HUES48 (cell line): ENCODE results near the gene HEXD.

Experiments used
- H3K27ac ChIP-seq: one replicate; pipeline ENCODE4 v1.7.0; 2013; ENCODE audit warnings: low read depth, low read length, inconsistent platforms
- H3K27me3 ChIP-seq: 2 replicates; pipeline ENCODE4 v1.6.1; 2013; ENCODE audit warnings: mild to moderate bottlenecking, low read length; ENCODE audit not compliant: control insufficient read depth, insufficient read depth
- H3K36me3 ChIP-seq: 2 replicates; pipeline ENCODE4 v1.6.1; 2013; ENCODE audit warnings: low read length; ENCODE audit not compliant: control insufficient read depth, insufficient read depth
- H3K4me1 ChIP-seq: 2 replicates; pipeline ENCODE4 v1.6.1; 2013; ENCODE audit warnings: mild to moderate bottlenecking, low read length; ENCODE audit not compliant: control insufficient read depth, insufficient read depth
- H3K4me3 ChIP-seq: 2 replicates; pipeline ENCODE4 v1.5.1; 2013; ENCODE audit warnings: mild to moderate bottlenecking, low read depth, low read length
- H3K9ac ChIP-seq: 2 replicates; pipeline ENCODE4 v1.6.1; 2013; ENCODE audit warnings: mild to moderate bottlenecking, low read depth, low read length, moderate library complexity
- H3K9me3 ChIP-seq: 2 replicates; pipeline ENCODE4 v1.6.1; 2013; ENCODE audit warnings: low read length; ENCODE audit not compliant: control insufficient read depth, insufficient read depth

The HEXD gene

GRCh38 chr17:82399601-82400101 lies 18.5 kb upstream of the HEXD start:
- Histone ChIP-seq H3K4me1 (no peaks in the 10 kb centered on the region), H3K4me3 (no peak overlapping the region), H3K27ac (no peak overlapping the region), H3K27me3 (no peaks in the 10 kb centered on the region), H3K9ac (no peak overlapping the region), H3K36me3 (no peaks in the 10 kb centered on the region), H3K9me3 (no peaks in the 10 kb centered on the region)

DNA sequence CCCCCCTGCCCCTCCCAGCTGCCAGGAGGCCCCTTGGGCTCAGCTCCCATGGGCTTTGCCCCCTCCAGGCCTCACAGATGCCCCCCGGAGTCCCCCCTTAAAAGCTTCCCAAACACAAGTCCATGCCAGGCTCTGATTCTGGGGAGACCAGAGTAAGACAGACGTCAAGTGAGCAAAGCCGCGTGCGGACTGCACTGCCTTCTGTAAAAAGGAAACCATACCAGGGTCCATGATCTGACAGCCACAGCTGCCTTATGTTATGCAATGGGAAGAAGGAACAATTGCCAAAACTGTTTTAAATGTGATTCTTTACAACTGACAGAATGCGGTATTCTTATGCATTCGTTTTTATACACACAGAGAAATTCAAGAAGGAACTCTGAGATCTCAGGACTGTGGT lies 17.9 kb upstream of the HEXD start:
- no peaks in the 10 kb centered on the region for H3K36me3 ChIP-seq
- no peaks in the 10 kb centered on the region for H3K4me1 ChIP-seq
- H3K27me3 ChIP-seq: no peaks in the 10 kb centered on the region
- H3K9ac ChIP-seq: no peak overlapping the region
- no peak overlapping the region for H3K27ac ChIP-seq
- H3K4me3 ChIP-seq: no peak overlapping the region
- no peaks in the 10 kb centered on the region for H3K9me3 ChIP-seq

DNA sequence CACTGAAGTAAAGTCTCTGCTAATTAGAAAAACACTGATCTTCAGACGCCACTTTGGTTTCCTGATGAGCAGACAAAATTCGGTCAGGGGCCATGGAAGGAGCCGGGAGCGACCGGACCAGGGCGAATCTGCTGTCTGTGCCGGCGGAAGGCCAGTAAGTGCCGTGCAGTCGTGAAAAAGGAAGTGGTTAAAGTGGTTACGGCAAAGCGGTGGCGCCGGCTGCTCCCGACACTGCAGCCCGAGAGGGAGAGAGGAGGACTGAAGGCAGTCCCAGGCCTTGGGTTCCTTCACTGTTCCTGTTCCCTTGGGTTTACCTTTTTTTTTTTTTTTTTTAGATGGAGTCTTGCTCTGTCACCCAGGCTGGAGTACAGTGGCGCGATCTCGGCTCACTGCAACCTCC lies 17.3 kb upstream of the HEXD start:
- Histone ChIP-seq H3K27me3 (no peaks in the 10 kb centered on the region), H3K36me3 (no peaks in the 10 kb centered on the region), H3K9ac (no peak overlapping the region), H3K9me3 (no peaks in the 10 kb centered on the region), H3K27ac (no peak overlapping the region), H3K4me1 (no peaks in the 10 kb centered on the region), H3K4me3 (no peak overlapping the region)

GRCh38 chr17:82402865-82403264 lies 15.3 kb upstream of the HEXD start:
- H3K9ac ChIP-seq: no peak overlapping the region
- no peak overlapping the region for H3K4me3 ChIP-seq
- no peaks in the 10 kb centered on the region for H3K27me3 ChIP-seq
- H3K36me3 ChIP-seq: no peaks in the 10 kb centered on the region
- H3K9me3 ChIP-seq: no peaks in the 10 kb centered on the region
- no peak overlapping the region for H3K27ac ChIP-seq
- no peaks in the 10 kb centered on the region for H3K4me1 ChIP-seq

DNA sequence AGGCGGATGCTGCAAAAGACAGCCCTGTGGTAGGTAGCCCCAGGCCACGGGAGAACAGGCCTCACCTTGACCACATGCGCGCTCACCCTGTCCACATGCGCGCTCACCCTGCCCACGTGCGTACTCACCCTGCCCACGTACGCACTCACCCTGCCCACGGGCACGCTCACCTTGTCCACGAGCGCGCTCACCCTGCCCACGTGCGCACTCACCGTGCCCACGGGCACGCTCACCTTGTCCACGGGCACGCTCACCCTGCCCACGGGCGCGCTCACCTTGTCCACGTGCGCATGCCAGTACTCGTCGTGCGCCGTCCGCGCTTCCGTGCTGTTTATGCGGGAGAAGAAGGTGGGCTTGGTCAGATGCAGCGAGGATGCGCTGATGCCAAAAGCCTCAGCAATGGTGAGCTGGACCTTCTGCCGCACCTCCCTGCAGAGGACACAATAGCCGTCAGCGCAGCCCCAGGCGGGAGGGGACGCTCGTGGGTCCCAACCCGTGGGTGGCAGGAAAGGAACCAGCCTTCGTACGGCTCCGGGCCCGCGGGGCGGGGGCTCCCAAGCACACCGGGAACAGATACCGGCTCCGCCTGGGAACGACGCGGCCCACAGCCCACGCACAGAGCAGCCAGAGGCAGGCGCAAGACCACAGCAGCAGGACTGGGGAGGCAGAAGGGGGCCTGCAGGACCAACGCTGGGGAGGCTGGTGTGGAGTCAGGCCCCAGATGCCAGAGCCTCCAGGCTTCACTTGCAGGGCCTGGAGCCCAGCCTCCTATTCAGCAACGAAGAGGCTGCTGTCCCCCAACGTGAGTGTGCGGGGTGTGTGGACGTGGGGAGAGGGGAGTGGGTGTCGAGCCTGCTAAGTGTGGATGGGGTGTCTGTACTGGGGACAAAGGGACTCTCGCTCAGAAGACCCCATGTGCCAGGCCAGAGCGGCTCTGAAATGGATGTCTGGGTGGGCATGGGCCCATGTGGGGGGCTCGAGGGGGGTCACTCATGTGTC lies 14.2 kb upstream of the HEXD start:
- Histone ChIP-seq H3K27me3 (no peaks in the 10 kb centered on the region), H3K9ac (no peak overlapping the region), H3K4me1 (no peaks in the 10 kb centered on the region), H3K4me3 (no peak overlapping the region), H3K36me3 (no peaks in the 10 kb centered on the region), H3K9me3 (no peaks in the 10 kb centered on the region), H3K27ac (no peak overlapping the region)

- no peaks in the 10 kb centered on the region for H3K36me3 ChIP-seq
- no peak overlapping the region for H3K4me3 ChIP-seq
- H3K27me3 ChIP-seq: no peaks in the 10 kb centered on the region
- no peaks in the 10 kb centered on the region for H3K4me1 ChIP-seq
- H3K27ac ChIP-seq: no peak overlapping the region
- H3K9me3 ChIP-seq: no peaks in the 10 kb centered on the region
- no peak overlapping the region for H3K9ac ChIP-seq
Measured at GRCh38 chr17:82405051-82405450, 13.1 kb upstream of the HEXD start.

GRCh38 chr17:82406131-82406671 lies 11.9 kb upstream of the HEXD start:
- Histone ChIP-seq H3K27ac (no peak overlapping the region), H3K9ac (no peak overlapping the region), H3K9me3 (no peaks in the 10 kb centered on the region), H3K4me1 (no peaks in the 10 kb centered on the region), H3K36me3 (no peaks in the 10 kb centered on the region), H3K4me3 (no peak overlapping the region), H3K27me3 (no peaks in the 10 kb centered on the region)

GRCh38 chr17:82407255-82407654 lies 10.9 kb upstream of the HEXD start:
- H3K4me3 ChIP-seq: no peak overlapping the region
- H3K27me3 ChIP-seq: no peaks in the 10 kb centered on the region
- H3K9ac ChIP-seq: no peak overlapping the region
- no peaks in the 10 kb centered on the region for H3K36me3 ChIP-seq
- no peaks in the 10 kb centered on the region for H3K9me3 ChIP-seq
- H3K4me1 ChIP-seq: no peaks in the 10 kb centered on the region
- no peak overlapping the region for H3K27ac ChIP-seq

DNA sequence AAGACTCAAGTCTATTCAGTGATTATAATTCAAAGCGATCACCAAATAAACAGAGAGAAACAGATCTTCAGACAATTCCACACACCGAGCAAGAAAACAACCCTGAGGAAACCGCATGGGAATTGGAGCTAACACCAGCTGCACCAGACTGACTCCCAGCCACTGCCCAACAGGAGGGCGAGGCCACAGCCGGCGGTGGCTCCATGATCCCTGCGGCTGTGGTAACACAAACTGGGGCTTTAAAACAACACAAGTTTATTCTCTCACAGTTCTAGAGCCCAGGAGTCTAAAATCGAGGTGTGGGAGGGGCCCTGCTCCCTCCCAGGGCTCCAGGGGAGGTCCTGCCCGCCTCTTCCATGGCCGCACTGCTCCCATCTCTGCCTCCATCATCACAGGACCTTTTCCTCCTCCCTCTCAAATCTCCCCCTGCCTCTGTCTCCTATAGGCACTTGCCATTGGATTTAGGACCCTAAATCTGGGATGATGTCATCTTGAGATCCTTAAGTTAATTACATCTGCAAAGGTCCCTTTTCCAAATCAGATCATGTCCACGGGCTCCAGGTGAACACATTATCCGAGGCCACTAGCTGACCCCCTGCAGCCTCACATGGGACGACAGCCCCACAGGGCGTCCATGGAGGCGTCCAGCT lies 9.7 kb upstream of the HEXD start:
- no peak overlapping the region for H3K9ac ChIP-seq
- H3K4me1 ChIP-seq: no peaks in the 10 kb centered on the region
- H3K36me3 ChIP-seq: no peaks in the 10 kb centered on the region
- no peak overlapping the region for H3K27ac ChIP-seq
- H3K4me3 ChIP-seq: no peak overlapping the region
- H3K9me3 ChIP-seq: no peaks in the 10 kb centered on the region
- no peaks in the 10 kb centered on the region for H3K27me3 ChIP-seq

DNA sequence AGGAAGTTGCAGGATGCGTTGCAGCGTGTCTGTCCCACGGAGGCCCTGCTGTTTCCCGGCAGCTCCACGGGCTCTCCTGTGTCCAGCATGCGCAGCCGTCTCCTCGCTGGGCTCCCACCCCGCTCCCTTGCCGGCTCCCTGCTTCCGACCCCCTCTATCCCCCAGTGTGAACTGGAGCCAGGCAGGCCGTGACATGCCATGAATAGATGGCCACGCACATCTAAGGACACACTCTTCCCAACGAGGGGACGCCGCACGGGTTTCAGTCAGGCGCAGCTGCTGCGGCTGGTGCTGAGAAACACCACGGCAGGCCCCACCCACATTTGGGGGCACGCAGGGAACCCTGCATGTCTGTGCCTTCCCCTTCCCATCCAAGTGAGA lies 9.2 kb upstream of the HEXD start:
- no peak overlapping the region for H3K9ac ChIP-seq
- H3K4me1 ChIP-seq: no peaks in the 10 kb centered on the region
- H3K4me3 ChIP-seq: no peak overlapping the region
- H3K27ac ChIP-seq: no peak overlapping the region
- H3K9me3 ChIP-seq: no peaks in the 10 kb centered on the region
- no peaks in the 10 kb centered on the region for H3K27me3 ChIP-seq
- H3K36me3 ChIP-seq: no peaks in the 10 kb centered on the region
